ENCODE results near the gene PHACTR3.

The PHACTR3 gene

DNA sequence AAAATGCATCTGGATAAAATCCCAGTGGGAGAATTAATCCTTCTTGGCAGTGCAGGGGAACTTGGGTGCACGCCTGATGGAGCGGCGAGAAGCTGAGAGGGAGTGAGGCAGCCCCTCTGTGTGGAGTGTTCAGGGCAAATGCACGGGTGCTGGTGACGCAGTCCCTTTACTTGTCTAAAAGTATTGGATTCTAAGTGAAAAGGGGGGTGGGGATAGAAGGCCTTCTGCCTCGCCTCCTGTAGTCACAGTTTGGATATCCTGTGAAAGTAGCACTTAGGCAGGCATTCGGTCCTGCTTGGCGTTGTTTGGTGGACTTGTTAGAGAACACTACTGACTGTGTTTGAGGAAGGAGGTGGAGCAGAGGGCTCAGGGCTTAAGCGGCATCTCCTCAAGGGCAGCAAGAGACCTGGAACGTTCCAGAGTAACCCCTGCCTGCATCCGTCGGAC lies 39.3 kb downstream of the PHACTR3 start:
- H3K36me3 ChIP-seq (ENCODE audit: control insufficient read depth in 5 of 5, insufficient read depth in 5 of 5, low read length in 5 of 5): no peaks in the 10 kb centered on the region
- H3K9me3 ChIP-seq (ENCODE audit: control insufficient read depth in 5 of 5, low read length in 5 of 5): no peaks in the 10 kb centered on the region
- H3K4me1 ChIP-seq (ENCODE audit: control insufficient read depth in 5 of 5, insufficient read depth in 5 of 5, low read length in 5 of 5): no peaks in the 10 kb centered on the region
- H3K27me3 ChIP-seq (ENCODE audit: control insufficient read depth in 5 of 5, insufficient read depth in 4 of 5, low read length in 5 of 5): peaks cover 2 to 6% (median 3%) of the 10 kb centered on the region in 5 donors
- no peak overlapping the region for H3K4me3 ChIP-seq (ENCODE audit: low read depth in 1 of 5, low read length in 5 of 5)
- no peak overlapping the region for H3K27ac ChIP-seq (ENCODE audit: low read depth, low read length)
- H3K9ac ChIP-seq (ENCODE audit: low read length in 5 of 5): no peak overlapping the region

DNA sequence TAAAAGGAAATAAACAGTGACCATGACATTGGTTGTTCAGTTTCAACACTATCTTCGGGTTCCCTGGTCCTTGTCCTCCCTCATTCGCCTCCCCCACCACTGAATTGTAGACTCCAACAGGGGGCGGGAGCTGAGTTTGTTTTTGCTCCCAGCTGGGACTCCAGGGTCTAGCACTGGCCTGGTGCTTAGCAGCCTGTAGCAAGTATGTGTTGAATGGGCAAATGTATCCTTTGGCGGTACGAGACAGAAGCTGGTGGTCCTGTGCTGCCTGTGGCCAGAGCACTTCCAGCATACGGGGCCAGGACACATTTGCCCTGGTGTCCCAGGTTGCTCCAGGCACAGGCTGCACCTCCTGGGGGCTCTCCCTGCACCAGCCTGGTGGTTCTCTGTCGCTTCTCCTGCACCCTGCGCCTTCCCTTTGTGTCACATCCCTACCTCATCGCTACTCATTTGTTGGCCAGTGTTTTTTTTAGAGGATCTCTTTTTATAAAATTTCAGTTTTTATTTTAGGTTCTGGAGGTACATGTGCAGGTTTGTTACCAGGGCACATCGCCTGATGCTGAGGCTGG lies 40.1 kb downstream of the PHACTR3 start:
- Histone ChIP-seq H3K9ac (ENCODE audit: low read length in 5 of 5) (no peak overlapping the region), H3K4me1 (ENCODE audit: control insufficient read depth in 5 of 5, insufficient read depth in 5 of 5, low read length in 5 of 5) (no peaks in the 10 kb centered on the region), H3K27me3 (ENCODE audit: control insufficient read depth in 5 of 5, insufficient read depth in 4 of 5, low read length in 5 of 5) (peaks cover 2 to 6% (median 3%) of the 10 kb centered on the region in 5 donors), H3K9me3 (ENCODE audit: control insufficient read depth in 5 of 5, low read length in 5 of 5) (no peaks in the 10 kb centered on the region), H3K4me3 (ENCODE audit: low read depth in 1 of 5, low read length in 5 of 5) (no peak overlapping the region), H3K36me3 (ENCODE audit: control insufficient read depth in 5 of 5, insufficient read depth in 5 of 5, low read length in 5 of 5) (no peaks in the 10 kb centered on the region), H3K27ac (ENCODE audit: low read depth, low read length) (no peak overlapping the region)

DNA sequence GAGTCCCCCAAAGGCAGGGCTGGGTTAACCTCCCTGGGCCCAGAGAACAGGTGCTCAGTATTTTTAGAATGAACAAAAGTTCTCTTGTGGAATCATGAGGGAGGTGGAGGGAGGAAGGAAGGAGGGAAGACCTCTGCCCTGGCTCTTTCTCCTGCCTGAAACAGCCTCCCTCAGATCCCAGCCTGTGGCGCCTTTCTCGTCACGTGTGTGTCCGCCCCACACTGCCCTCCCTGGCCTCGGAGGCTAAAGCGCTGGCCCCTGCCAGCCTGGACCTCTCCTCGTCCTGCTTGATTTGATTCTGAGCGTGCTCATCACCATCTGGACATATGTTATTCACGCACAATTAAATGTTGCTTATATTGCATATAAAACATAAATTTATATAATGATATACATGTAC lies 40.9 kb downstream of the PHACTR3 start:
- Histone ChIP-seq H3K27me3 (ENCODE audit: control insufficient read depth in 5 of 5, insufficient read depth in 4 of 5, low read length in 5 of 5) (peaks cover 2 to 6% (median 3%) of the 10 kb centered on the region in 5 donors), H3K27ac (ENCODE audit: low read depth, low read length) (no peak overlapping the region), H3K9ac (ENCODE audit: low read length in 5 of 5) (no peak overlapping the region), H3K4me3 (ENCODE audit: low read depth in 1 of 5, low read length in 5 of 5) (no peak overlapping the region), H3K9me3 (ENCODE audit: control insufficient read depth in 5 of 5, low read length in 5 of 5) (no peaks in the 10 kb centered on the region), H3K36me3 (ENCODE audit: control insufficient read depth in 5 of 5, insufficient read depth in 5 of 5, low read length in 5 of 5) (no peaks in the 10 kb centered on the region), H3K4me1 (ENCODE audit: control insufficient read depth in 5 of 5, insufficient read depth in 5 of 5, low read length in 5 of 5) (no peaks in the 10 kb centered on the region)

DNA sequence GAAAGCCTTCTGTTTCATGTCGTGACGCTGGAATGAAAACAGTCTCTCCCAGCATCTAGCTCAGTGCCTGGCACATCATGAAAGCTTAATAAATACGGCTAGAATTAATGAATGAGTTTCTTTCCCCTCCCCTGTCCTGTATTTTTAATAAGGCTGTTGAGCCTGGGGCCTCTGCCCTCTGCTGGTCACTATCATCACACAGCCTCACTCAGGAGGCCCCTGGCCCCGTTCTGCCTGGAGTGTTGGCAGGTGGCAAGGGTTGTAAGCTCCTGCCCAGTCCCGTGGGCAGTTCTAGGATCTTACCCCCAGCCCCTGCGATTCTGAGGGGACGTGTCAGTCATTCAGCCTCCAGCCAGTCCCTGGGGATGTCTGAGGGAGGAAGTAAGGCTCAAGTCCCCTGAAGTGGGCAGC lies 41.4 kb downstream of the PHACTR3 start:
- no peak overlapping the region for H3K27ac ChIP-seq (ENCODE audit: low read depth, low read length)
- no peaks in the 10 kb centered on the region for H3K36me3 ChIP-seq (ENCODE audit: control insufficient read depth in 5 of 5, insufficient read depth in 5 of 5, low read length in 5 of 5)
- H3K4me1 ChIP-seq (ENCODE audit: control insufficient read depth in 5 of 5, insufficient read depth in 5 of 5, low read length in 5 of 5): no peaks in the 10 kb centered on the region
- peaks cover 2 to 6% (median 3%) of the 10 kb centered on the region in 5 donors for H3K27me3 ChIP-seq (ENCODE audit: control insufficient read depth in 5 of 5, insufficient read depth in 4 of 5, low read length in 5 of 5)
- no peak overlapping the region for H3K9ac ChIP-seq (ENCODE audit: low read length in 5 of 5)
- no peak overlapping the region for H3K4me3 ChIP-seq (ENCODE audit: low read depth in 1 of 5, low read length in 5 of 5)
- no peaks in the 10 kb centered on the region for H3K9me3 ChIP-seq (ENCODE audit: control insufficient read depth in 5 of 5, low read length in 5 of 5)

DNA sequence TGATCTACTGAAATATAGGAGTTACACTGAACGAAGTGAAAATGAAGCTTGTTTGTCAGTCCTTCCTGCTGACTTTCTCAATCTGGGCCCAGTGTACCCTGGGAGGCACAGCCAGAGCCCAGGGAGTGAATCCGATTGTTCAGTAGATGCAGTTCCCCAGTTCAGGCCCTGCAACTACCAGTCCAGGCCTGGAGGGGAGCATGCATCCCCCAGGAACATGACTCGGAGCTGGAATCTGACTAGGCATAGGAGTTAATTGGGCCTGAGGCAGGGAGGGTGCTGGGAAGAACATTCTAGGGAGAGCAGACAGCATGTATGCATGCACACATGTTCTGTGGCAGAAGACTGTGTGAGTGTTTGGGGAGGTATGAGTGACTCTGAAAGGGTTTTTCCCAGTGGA lies 42.1 kb downstream of the PHACTR3 start:
- Histone ChIP-seq H3K4me3 (ENCODE audit: low read depth in 1 of 5, low read length in 5 of 5) (no peak overlapping the region), H3K27ac (ENCODE audit: low read depth, low read length) (no peak overlapping the region), H3K4me1 (ENCODE audit: control insufficient read depth in 5 of 5, insufficient read depth in 5 of 5, low read length in 5 of 5) (no peaks in the 10 kb centered on the region), H3K9me3 (ENCODE audit: control insufficient read depth in 5 of 5, low read length in 5 of 5) (no peaks in the 10 kb centered on the region), H3K9ac (ENCODE audit: low read length in 5 of 5) (no peak overlapping the region), H3K27me3 (ENCODE audit: control insufficient read depth in 5 of 5, insufficient read depth in 4 of 5, low read length in 5 of 5) (peaks cover 2 to 6% (median 3%) of the 10 kb centered on the region in 5 donors), H3K36me3 (ENCODE audit: control insufficient read depth in 5 of 5, insufficient read depth in 5 of 5, low read length in 5 of 5) (no peaks in the 10 kb centered on the region)

DNA sequence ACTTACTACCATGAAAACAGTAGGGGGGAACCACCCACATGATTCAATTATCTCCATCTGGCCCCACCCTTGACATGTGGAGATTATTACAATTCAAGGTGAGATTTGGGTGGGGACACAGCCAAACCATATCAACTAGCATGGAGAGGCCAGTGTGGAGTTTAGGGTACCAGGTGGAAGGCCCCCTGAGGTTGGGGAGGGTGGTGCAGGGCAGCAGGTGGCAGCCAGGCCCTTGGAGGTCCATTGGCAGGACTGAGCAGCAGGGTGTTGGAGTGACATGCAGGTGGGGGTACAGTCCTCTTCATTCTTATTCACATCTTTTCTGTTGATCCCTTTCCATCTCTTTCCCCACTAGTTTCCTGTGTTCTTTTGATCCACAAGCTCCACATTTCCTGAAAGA lies 42.9 kb downstream of the PHACTR3 start:
- Histone ChIP-seq H3K27ac (ENCODE audit: low read depth, low read length) (no peak overlapping the region), H3K4me1 (ENCODE audit: control insufficient read depth in 5 of 5, insufficient read depth in 5 of 5, low read length in 5 of 5) (no peaks in the 10 kb centered on the region), H3K9ac (ENCODE audit: low read length in 5 of 5) (no peak overlapping the region), H3K4me3 (ENCODE audit: low read depth in 1 of 5, low read length in 5 of 5) (no peak overlapping the region), H3K9me3 (ENCODE audit: control insufficient read depth in 5 of 5, low read length in 5 of 5) (no peaks in the 10 kb centered on the region), H3K27me3 (ENCODE audit: control insufficient read depth in 5 of 5, insufficient read depth in 4 of 5, low read length in 5 of 5) (peaks cover 2 to 6% (median 3%) of the 10 kb centered on the region in 5 donors), H3K36me3 (ENCODE audit: control insufficient read depth in 5 of 5, insufficient read depth in 5 of 5, low read length in 5 of 5) (no peaks in the 10 kb centered on the region)

DNA sequence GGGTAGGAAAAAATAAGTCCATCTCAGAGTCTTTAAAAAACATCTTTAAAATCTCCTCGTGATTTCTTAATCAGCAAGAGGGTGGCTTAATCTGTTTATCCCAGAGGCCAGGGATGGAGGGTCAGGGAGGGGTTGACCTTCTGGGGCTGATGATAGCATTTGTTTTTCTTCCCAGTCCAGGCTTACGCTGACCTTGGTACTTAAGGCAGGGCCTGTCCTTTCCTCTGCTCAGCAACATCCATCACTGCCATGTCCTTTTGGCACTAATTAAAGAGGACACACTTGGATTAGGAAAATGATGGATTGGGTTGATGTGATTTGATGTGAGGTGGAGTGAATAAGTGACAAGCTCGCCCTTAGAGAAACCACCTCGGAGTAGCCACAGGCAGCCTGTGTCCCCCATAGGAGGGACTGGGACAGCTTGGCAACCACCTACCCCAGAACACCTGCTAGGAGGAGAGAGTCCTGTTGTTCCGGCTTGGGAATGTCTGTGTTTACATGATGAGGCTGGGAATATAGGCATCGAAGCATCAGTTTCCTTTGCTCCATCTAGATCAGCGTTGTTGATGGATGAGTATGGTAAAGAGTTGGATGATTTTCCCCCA lies 44.2 kb downstream of the PHACTR3 start:
- Histone ChIP-seq H3K9me3 (ENCODE audit: control insufficient read depth in 5 of 5, low read length in 5 of 5) (no peaks in the 10 kb centered on the region), H3K27ac (ENCODE audit: low read depth, low read length) (no peak overlapping the region), H3K9ac (ENCODE audit: low read length in 5 of 5) (no peak overlapping the region), H3K36me3 (ENCODE audit: control insufficient read depth in 5 of 5, insufficient read depth in 5 of 5, low read length in 5 of 5) (no peaks in the 10 kb centered on the region), H3K4me1 (ENCODE audit: control insufficient read depth in 5 of 5, insufficient read depth in 5 of 5, low read length in 5 of 5) (no peaks in the 10 kb centered on the region), H3K27me3 (ENCODE audit: control insufficient read depth in 5 of 5, insufficient read depth in 4 of 5, low read length in 5 of 5) (peaks cover 0 to 6% (median 3%) of the 10 kb centered on the region in 5 donors), H3K4me3 (ENCODE audit: low read depth in 1 of 5, low read length in 5 of 5) (no peak overlapping the region)

DNA sequence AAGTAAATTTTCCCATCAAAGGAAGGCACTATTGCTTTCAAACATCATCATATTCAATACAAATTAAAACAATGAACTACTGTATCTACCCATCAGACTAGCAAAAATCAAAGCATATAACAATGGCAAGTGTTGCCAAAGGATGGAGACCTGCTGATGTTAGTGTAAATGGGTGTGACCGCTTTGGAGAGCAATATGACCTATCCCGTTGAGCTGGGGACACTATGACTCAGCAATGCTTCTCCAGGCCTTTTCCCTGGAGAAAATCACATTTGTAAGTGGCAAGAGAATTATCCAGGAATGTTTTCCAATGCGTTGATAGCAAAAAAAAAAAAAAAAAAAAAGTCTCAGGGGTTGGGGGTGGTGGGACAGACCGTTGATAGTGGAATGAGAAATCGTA lies 46.1 kb downstream of the PHACTR3 start:
- Histone ChIP-seq H3K9ac (ENCODE audit: low read length in 5 of 5) (no peak overlapping the region), H3K27me3 (ENCODE audit: control insufficient read depth in 5 of 5, insufficient read depth in 4 of 5, low read length in 5 of 5) (peaks cover 0 to 3% (median 0%) of the 10 kb centered on the region in 5 donors), H3K4me3 (ENCODE audit: low read depth in 1 of 5, low read length in 5 of 5) (no peak overlapping the region), H3K9me3 (ENCODE audit: control insufficient read depth in 5 of 5, low read length in 5 of 5) (no peaks in the 10 kb centered on the region), H3K36me3 (ENCODE audit: control insufficient read depth in 5 of 5, insufficient read depth in 5 of 5, low read length in 5 of 5) (no peaks in the 10 kb centered on the region), H3K4me1 (ENCODE audit: control insufficient read depth in 5 of 5, insufficient read depth in 5 of 5, low read length in 5 of 5) (no peaks in the 10 kb centered on the region), H3K27ac (ENCODE audit: low read depth, low read length) (no peak overlapping the region)

DNA sequence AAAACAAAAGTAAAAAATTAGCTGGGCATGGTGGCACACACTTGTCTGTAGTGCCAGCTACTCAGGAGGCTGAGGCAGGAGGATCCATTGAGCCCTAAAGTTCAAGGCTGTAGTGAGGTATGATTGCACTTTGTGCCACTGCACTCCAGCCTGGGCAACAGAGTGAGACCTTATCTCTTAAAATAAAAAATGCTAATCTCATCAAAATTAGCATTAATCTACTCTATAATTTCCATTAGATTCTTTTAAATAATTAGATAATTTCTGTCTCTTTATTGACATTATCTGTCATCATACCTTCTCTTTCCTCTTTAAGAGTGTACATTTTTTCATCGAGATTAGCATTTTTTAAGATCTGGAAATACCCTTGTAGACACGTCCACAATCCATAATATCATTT lies 48.0 kb downstream of the PHACTR3 start:
- Histone ChIP-seq H3K27me3 (ENCODE audit: control insufficient read depth in 5 of 5, insufficient read depth in 4 of 5, low read length in 5 of 5) (peaks cover 0 to 3% (median 0%) of the 10 kb centered on the region in 5 donors), H3K27ac (ENCODE audit: low read depth, low read length) (no peak overlapping the region), H3K36me3 (ENCODE audit: control insufficient read depth in 5 of 5, insufficient read depth in 5 of 5, low read length in 5 of 5) (no peaks in the 10 kb centered on the region), H3K9me3 (ENCODE audit: control insufficient read depth in 5 of 5, low read length in 5 of 5) (peaks cover 11 to 15% (median 14%) of the 10 kb centered on the region in 5 donors), H3K4me3 (ENCODE audit: low read depth in 1 of 5, low read length in 5 of 5) (no peak overlapping the region), H3K9ac (ENCODE audit: low read length in 5 of 5) (no peak overlapping the region), H3K4me1 (ENCODE audit: control insufficient read depth in 5 of 5, insufficient read depth in 5 of 5, low read length in 5 of 5) (no peaks in the 10 kb centered on the region)

DNA sequence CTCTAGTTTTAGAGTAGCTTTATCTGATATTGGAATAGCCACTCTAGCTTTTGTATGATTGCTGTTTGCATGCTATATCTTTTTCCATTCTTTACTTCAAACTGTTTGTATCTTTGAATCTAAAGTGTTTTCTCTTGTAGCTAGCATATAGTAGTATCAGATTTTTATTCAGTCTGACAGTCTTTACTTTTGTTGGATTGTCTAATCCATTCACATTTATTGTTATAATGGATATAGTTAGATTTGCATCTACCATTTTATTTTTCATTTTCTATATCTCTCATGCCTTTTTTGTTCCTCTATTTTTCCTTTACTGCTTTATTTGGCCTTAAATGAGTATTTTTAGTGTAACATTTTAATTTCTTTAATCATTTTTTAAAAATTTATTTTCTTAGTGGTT lies 52.1 kb downstream of the PHACTR3 start:
- H3K36me3 ChIP-seq (ENCODE audit: control insufficient read depth in 5 of 5, insufficient read depth in 5 of 5, low read length in 5 of 5): no peaks in the 10 kb centered on the region
- peaks cover 0 to 4% (median 2%) of the 10 kb centered on the region in 5 donors for H3K27me3 ChIP-seq (ENCODE audit: control insufficient read depth in 5 of 5, insufficient read depth in 4 of 5, low read length in 5 of 5)
- H3K4me1 ChIP-seq (ENCODE audit: control insufficient read depth in 5 of 5, insufficient read depth in 5 of 5, low read length in 5 of 5): no peaks in the 10 kb centered on the region
- H3K27ac ChIP-seq (ENCODE audit: low read depth, low read length): no peak overlapping the region
- H3K9ac ChIP-seq (ENCODE audit: low read length in 5 of 5): no peak overlapping the region
- H3K9me3 ChIP-seq (ENCODE audit: control insufficient read depth in 5 of 5, low read length in 5 of 5): peaks cover 15 to 38% (median 27%) of the 10 kb centered on the region in 5 donors
- peak overlapping the region in 1 of 5 donors; percentile 22 for H3K4me3 ChIP-seq (ENCODE audit: low read depth in 1 of 5, low read length in 5 of 5)

Measured in subcutaneous abdominal adipose tissue (tissue), 5 donors.